ENCODE measurements around the gene SH2D4B. TPM values are rescaled to one million over a fixed set of nuclear protein-coding genes. Genes with fewer than 3 reads are reported as not detected.
A peak's percentile ranks its signal among the peaks of the same experiment; 100 is the strongest.

SH2D4B gene
- total RNA-seq, 1 experiment from 2014 or later: 0.22 TPM

DNA sequence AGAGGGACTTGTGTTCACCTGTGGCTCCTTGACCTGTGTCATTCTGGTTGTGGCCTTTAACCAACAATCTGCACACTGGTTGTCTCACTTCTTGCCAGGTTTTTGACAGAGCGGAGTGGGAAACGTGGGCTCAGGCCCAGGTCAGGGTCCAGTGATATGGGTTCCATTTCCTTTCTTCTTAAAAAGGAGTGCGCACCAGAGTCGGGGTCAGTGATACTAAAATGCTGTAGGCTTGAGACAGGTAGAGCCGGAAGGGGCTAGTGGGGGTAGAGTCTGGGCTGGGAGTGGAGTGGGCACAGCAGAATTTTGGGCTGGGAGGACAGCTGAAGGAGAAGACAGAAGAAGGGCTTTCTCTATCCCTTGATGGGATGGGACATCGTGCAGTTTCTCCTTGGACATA is 61.2 kb downstream of the SH2D4B start:
- ChIA-PET RAD21 (ENCODE audit: low non-redundant PET in 1 of 2, low total read pairs in 2 of 2, uncharacterized antibody in 2 of 2, unreplicated experiment in 2 of 2) (no interaction called here), CTCF (interaction anchor here (1.0 to 1.2 kb wide), 2 partner anchors 64 to 93 kb away, joined by 3 to 5 read pairs; no protein-coding TSS in a partner anchor), POLR2A (no interaction called here)
- Histone ChIP-seq H4K20me1 (ENCODE audit: insufficient read depth) (no peaks in the 10 kb centered on the region), H3K4me1 (ENCODE audit: control insufficient read depth in 1 of 2, insufficient read depth in 2 of 2, low read length in 2 of 2) (0 out of 4 replicates have a peak, but pooled peaks cover 0 to 3% of the 10 kb centered on the region in 2 experiments), H3K27me3 (ENCODE audit: insufficient read depth, low read length) (no peaks in the 10 kb centered on the region), H3K9ac (ENCODE audit: low read length) (no peak overlapping the region), H3K4me3 (replicated peaks in 1 of 2; ENCODE audit: low read depth in 1 of 2, low read length in 2 of 2) (no peak overlapping the region), H3K4me2 (ENCODE audit: low read length) (no peak overlapping the region), H3K9me2 (ENCODE audit: insufficient read depth) (no peaks in the 10 kb centered on the region), H2AFZ (ENCODE audit: low read depth, low read length, poor library complexity, severe bottlenecking) (peak overlapping the region; percentile 19), H3K36me3 (ENCODE audit: control insufficient read depth in 1 of 2, insufficient read depth in 2 of 2, low read length in 2 of 2) (no peaks in the 10 kb centered on the region), H3K9me3 (ENCODE audit: control insufficient read depth in 1 of 2, insufficient read depth in 1 of 2, low read depth in 1 of 2, low read length in 2 of 2) (no peaks in the 10 kb centered on the region), H3K79me2 (ENCODE audit: insufficient read depth, low read length) (no peaks in the 10 kb centered on the region), H3K27ac (ENCODE audit: low read depth, low read length) (no peak overlapping the region)
- intact Hi-C loops (cut with micrococcal nuclease): loop anchor here (10.0 kb wide), 1 partner anchor 214 kb away; no protein-coding TSS in a partner anchor
- no TSS peak for BruUV-seq (replicated peaks)
- ATAC-seq (peak; percentile 12; the same call in 1 of the 2 replicates), DNase-seq (ENCODE audit: low read depth, low spot score) (no peak)
- TF ChIP-seq CEBPB (IDR thresholded peaks at IDR 0.05; ENCODE audit: low read depth) (no peak), SRF (IDR thresholded peaks at IDR 0.05; ENCODE audit: low read depth) (no peak), EZH2phosphoT487 (IDR thresholded peaks at IDR 0.05; ENCODE audit: borderline replicate concordance) (no peak), EZH2 (IDR thresholded peaks at IDR 0.05) (no peak), ZBTB33 (IDR thresholded peaks at IDR 0.05; ENCODE audit: extremely low read depth, insufficient replicate concordance, low read length) (no peak), SP1 (IDR thresholded peaks at IDR 0.05; ENCODE audit: low read depth) (no peak)

GRCh38 chr10:80599424-80599847 is 61.7 kb downstream of the SH2D4B start:
- DNase-seq (ENCODE audit: low read depth, low spot score) (peak; percentile 59), ATAC-seq (peak; percentile 86)
- Histone ChIP-seq H3K9ac (ENCODE audit: low read length) (no peak overlapping the region), H3K4me3 (replicated peaks in 1 of 2; ENCODE audit: low read depth in 1 of 2, low read length in 2 of 2) (no peak overlapping the region), H2AFZ (ENCODE audit: low read depth, low read length, poor library complexity, severe bottlenecking) (peak overlapping the region; percentile 19), H3K9me2 (ENCODE audit: insufficient read depth) (no peaks in the 10 kb centered on the region), H3K36me3 (ENCODE audit: control insufficient read depth in 1 of 2, insufficient read depth in 2 of 2, low read length in 2 of 2) (no peaks in the 10 kb centered on the region), H3K4me1 (ENCODE audit: control insufficient read depth in 1 of 2, insufficient read depth in 2 of 2, low read length in 2 of 2) (0 out of 4 replicates have a peak, but pooled peaks cover 0 to 3% of the 10 kb centered on the region in 2 experiments), H3K9me3 (ENCODE audit: control insufficient read depth in 1 of 2, insufficient read depth in 1 of 2, low read depth in 1 of 2, low read length in 2 of 2) (no peaks in the 10 kb centered on the region), H3K79me2 (ENCODE audit: insufficient read depth, low read length) (no peaks in the 10 kb centered on the region), H3K4me2 (ENCODE audit: low read length) (no peak overlapping the region), H3K27me3 (ENCODE audit: insufficient read depth, low read length) (no peaks in the 10 kb centered on the region), H4K20me1 (ENCODE audit: insufficient read depth) (no peaks in the 10 kb centered on the region), H3K27ac (ENCODE audit: low read depth, low read length) (no peak overlapping the region)
- no peak for TF ChIP-seq EGR1 (IDR thresholded peaks at IDR 0.05; ENCODE audit: low read depth)
- TF ChIP-seq RAD21 (IDR thresholded peaks at IDR 0.05; ENCODE audit: low read depth): peak; percentile 59
- TF ChIP-seq JUND (IDR thresholded peaks at IDR 0.05): no peak
- TF ChIP-seq CTCF (IDR thresholded peaks at IDR 0.05 in 2 of 3, conservative IDR thresholded peaks at IDR 0.05 in 1 of 3; ENCODE audit: borderline replicate concordance in 1 of 3, insufficient read depth in 1 of 3, low read depth in 2 of 3, low read length in 2 of 3): peak; percentile 58 to 96 (median 94); a peak in 5 of 6 replicates
- TF ChIP-seq CEBPB (IDR thresholded peaks at IDR 0.05; ENCODE audit: low read depth): no peak
- CTCF ChIA-PET: interaction anchor here (1.0 to 1.2 kb wide), 2 partner anchors 64 to 93 kb away, joined by 3 to 5 read pairs; no protein-coding TSS in a partner anchor
- no TSS peak for BruUV-seq (replicated peaks)
- RAD21 ChIA-PET (ENCODE audit: low non-redundant PET in 1 of 2, low total read pairs in 2 of 2, uncharacterized antibody in 2 of 2, unreplicated experiment in 2 of 2): no interaction called here
- intact Hi-C loops (cut with micrococcal nuclease): loop anchor here (10.0 kb wide), 1 partner anchor 215 kb away; no protein-coding TSS in a partner anchor
- POLR2A ChIA-PET: no interaction called here
